AML-193 (cell line): ENCODE results near the gene SPCS1.

Experiments used
- DNase-seq, 2 experiments: peaks; one replicate each; lab custom pipeline; 2025; lab: John Stamatoyannopoulos, UW

The SPCS1 gene

GRCh38 chr3:52730681-52731080, 24.8 kb downstream of the SPCS1 start:
- DNase-seq: no peak

GRCh38 chr3:52731590-52731989, 25.7 kb downstream of the SPCS1 start:
- no peak for DNase-seq

DNA sequence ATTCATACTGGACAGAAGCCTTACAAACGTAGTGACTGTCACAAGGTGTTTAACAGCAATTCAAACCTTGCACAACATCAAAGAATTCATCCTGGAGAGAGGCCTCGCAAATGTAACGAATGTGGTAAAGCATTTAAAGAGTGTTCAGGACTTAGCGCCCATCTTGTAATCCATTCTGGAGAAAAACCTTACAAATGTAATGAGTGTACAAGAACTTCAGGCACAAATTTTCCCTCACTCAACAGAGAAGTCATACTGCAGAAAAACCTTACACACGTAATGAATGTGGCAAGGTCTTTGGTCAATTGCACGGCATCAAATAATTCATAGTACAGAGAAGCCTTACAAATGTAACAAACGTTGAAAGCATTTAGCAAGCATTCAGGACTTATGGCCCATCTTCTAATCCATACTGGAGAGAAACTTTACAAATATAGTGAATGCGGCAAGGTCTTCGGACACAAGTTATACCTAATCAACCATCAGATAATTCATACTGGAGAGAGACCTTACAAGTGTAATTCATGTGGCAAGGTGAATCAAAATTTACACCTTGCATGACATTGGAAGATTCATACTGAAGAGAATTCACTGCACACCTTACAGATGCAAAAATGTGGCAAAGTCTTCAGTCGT, 27.5 kb downstream of the SPCS1 start:
- DNase-seq: no peak

DNA sequence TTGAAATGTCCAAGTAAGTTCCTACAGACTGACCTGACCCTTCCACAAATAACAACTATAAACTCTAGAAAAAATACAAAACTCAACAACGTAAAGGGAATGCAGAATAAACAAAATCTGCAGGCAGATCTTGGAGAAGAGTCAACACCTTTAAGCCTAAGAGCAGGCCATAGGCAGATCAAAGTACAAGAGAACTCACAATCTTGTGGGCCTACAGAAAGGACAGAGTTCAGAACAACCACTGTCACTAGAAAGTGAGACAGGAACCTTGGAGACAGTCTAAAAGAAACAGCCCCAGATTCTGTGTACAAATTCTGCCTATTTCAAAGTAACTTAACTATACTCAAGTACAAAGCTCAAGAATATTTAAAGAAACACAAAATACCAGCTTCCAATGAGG, 33.8 kb downstream of the SPCS1 start:
- DNase-seq: no peak

- DNase-seq: peak; percentile 46 to 54
Observed at GRCh38 chr3:52742418-52743041, 36.6 kb downstream of the SPCS1 start.

GRCh38 chr3:52743152-52743551, 37.2 kb downstream of the SPCS1 start:
- DNase-seq: no peak

- DNase-seq: no peak
Observed at GRCh38 chr3:52743721-52744120, 37.8 kb downstream of the SPCS1 start.

GRCh38 chr3:52752045-52752660, 46.2 kb downstream of the SPCS1 start:
- DNase-seq: peak in 1 of 2 experiments; percentile 31

DNA sequence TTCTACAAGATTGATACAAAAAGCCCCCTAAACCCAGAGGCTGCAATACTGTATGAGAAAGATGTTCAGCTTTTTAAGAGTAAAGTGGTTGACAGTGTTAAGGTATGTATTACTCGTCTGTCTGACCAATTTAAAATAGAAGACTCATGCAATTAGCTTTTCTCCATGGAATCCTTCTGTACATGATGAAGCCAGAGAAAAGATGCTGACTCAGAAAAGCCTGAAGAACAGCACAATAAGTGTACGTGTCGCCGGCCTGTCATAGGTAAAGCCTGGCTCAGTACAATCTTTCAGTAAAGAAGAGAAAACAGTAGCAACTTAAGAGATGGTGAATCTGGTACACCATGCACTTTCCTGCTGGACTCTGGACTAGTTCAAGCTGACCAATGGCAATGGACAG, 48.5 kb downstream of the SPCS1 start:
- no peak for DNase-seq

DNA sequence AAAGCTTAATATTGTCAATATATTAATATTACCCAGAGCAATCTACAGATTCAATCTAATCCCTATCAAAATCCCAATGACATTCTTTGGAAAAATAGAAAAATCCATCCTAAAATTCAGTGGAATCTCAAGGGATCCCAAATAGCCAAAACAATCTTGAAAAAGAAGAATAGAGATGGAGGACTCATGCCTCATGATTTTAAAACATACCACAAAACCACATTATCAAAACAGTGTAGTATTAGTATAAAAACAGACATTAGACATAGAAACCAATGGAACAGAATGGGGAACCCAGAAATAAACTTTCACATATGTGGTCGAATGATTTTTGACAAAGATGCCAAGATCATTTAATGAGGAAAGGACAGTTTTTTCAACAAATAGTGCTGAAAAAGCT, 50.2 kb downstream of the SPCS1 start:
- no peak for DNase-seq
